Esophagus squamous epithelium (tissue), 4 donors: Measurements from ENCODE around the gene DNAJC13.

ENCODE experiments used
- CTCF ChIP-seq, 6 experiments: fragments of 450-650 bp in 4 of 6; fragments of 200-600 bp in 2 of 6; sonication (generic) in 2 of 6; IDR thresholded peaks; one replicate each; pipeline ENCODE4 v1.5.1; 2016 to 2019; ENCODE audit warnings: antibody characterized with exemption in 6 of 6, mild to moderate bottlenecking in 4 of 6, moderate library complexity in 4 of 6
- POLR2A ChIP-seq, 4 donors: fragments of 450-650 bp; IDR thresholded peaks; one replicate each; pipeline ENCODE4 v1.6.1; 2017; ENCODE audit warnings: antibody characterized with exemption in 4 of 4, mild to moderate bottlenecking in 4 of 4, moderate library complexity in 3 of 4

DNA sequence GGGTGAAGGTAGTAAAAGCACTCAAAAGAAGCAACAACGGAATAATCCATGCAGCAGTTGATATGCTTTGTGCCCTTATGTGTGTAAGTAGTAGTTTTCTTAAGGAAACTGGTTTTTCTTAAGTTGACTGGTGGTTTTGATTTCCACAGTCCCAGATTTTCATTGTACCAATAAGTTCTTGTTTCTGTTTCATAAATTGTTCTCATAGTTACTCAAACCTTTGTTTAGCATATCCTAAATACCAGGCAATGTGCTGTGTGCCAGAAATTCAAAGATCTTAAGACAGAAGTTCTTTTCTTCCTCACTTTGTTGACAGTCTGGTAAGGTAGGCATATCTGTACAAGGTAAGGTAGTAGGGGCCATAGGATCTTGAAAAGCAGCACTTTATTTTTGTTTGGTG, 40.0 kb downstream of the DNAJC13 start:
- TF ChIP-seq POLR2A (IDR thresholded peaks at IDR 0.05) (no peak), CTCF (IDR thresholded peaks at IDR 0.05) (no peak)
